Adipose tissue (tissue), 3 donors: ENCODE measurements around the gene AK3. TPM values are rescaled to one million over a fixed set of nuclear protein-coding genes. Genes with fewer than 3 reads are reported as not detected.
"Not testable (repeated sequence)": the region's sequence is repeated elsewhere in the genome, so short reads cannot be mapped to it uniquely, and the experiment has no call there.

ENCODE experiments used
- H3K27ac ChIP-seq: one replicate; pipeline ENCODE4 v1.5.1; 2013; ENCODE audit warnings: low read depth, low read length
- WGBS, 3 donors: extraction: QIAGEN DNeasy Blood & Tissue Kit; methylation state at CpG; one replicate each; pipeline ENCODE4 v1.1.7; 2013; 5-methylcytosine and 5-hydroxymethylcytosine counted together
- polyA plus RNA-seq, 3 donors: library from polyadenylated mRNA; stranded (reverse); fragments of 200-250 nt; gene quantifications; one replicate each; pipeline ENCODE4 v1.2.3, GENCODE V29; 2013
- donor health status: healthy with polysubstance abuse.
- donor health status: Bipolar disorder and iron deficiency.
- donor health status: healthy.

AK3 gene
- polyA plus RNA-seq, 3 donors: 18.0 to 56.5 (median 49.0) TPM

GRCh38 chr9:4755026-4755609 is 14.1 kb upstream of the AK3 start:
- 66 to 67% (median 67%) methylated on average over 5 of the region's 5 CpGs for WGBS, 3 donors
- H3K27ac ChIP-seq: no peak overlapping the region

GRCh38 chr9:4754530-4754929 is 13.5 kb upstream of the AK3 start:
- not testable (repeated sequence) for H3K27ac ChIP-seq

- no peak overlapping the region for H3K27ac ChIP-seq
- 39 to 43% (median 40%) methylated on average over 8 of the region's 8 CpGs for WGBS, 3 donors
Measured at GRCh38 chr9:4750023-4750673, 9.1 kb upstream of the AK3 start.

- WGBS, 3 donors: 89 to 95% (median 93%) methylated on average over 5 of the region's 5 CpGs
- H3K27ac ChIP-seq: no peak overlapping the region
Measured at GRCh38 chr9:4748612-4749011, 7.6 kb upstream of the AK3 start.

GRCh38 chr9:4746278-4747030 is 5.5 kb upstream of the AK3 start:
- no peak overlapping the region for H3K27ac ChIP-seq
- WGBS, 3 donors: 76 to 87% (median 86%) methylated on average over 2 of the region's 2 CpGs

GRCh38 chr9:4743131-4743875 is 2.3 kb upstream of the AK3 start:
- H3K27ac ChIP-seq: no peak overlapping the region
- WGBS, 3 donors: 62 to 78% (median 75%) methylated on average over 5 of the region's 5 CpGs

GRCh38 chr9:4742246-4742645 is 1.2 kb upstream of the AK3 start:
- WGBS, 3 donors: 51 to 61% (median 58%) methylated on average over 3 of the region's 3 CpGs
- H3K27ac ChIP-seq: no peak overlapping the region

GRCh38 chr9:4741365-4742089 is 525 bp upstream of the AK3 start:
- no peak overlapping the region for H3K27ac ChIP-seq
- 1 to 2% (median 1%) methylated on average over 51 to 54 of the region's 54 CpGs for WGBS, 3 donors

- WGBS, 3 donors: 0 to 1% (median 0%) methylated on average over 4 of the region's 4 CpGs
- no peak overlapping the region for H3K27ac ChIP-seq
Measured at GRCh38 chr9:4740388-4740637, 689 bp downstream of the AK3 start.

- H3K27ac ChIP-seq: no peak overlapping the region
- 18 to 40% (median 38%) methylated on average over 26 of the region's 26 CpGs for WGBS, 3 donors
Measured at GRCh38 chr9:4739587-4740387, 1.2 kb downstream of the AK3 start.

GRCh38 chr9:4738866-4739586 is 2.0 kb downstream of the AK3 start:
- WGBS, 3 donors: 83 to 90% (median 88%) methylated on average over 19 of the region's 19 CpGs

GRCh38 chr9:4734150-4734549 is 6.9 kb downstream of the AK3 start:
- H3K27ac ChIP-seq: no peak overlapping the region
- 94 to 98% (median 97%) methylated on average over 2 of the region's 2 CpGs for WGBS, 3 donors

More at GRCh38 chr9:4738866-4739586, 2.0 kb downstream of the AK3 start:
- no peak overlapping the region for H3K27ac ChIP-seq

GRCh38 chr9:4732890-4733289 is 8.1 kb downstream of the AK3 start:
- H3K27ac ChIP-seq: no peak overlapping the region
- 96 to 100% (median 98%) methylated on average over 1 of the region's 1 CpG for WGBS, 3 donors

- H3K27ac ChIP-seq: no peak overlapping the region
- WGBS, 3 donors: 50 to 67% (median 59%) methylated on average over 1 of the region's 1 CpG
Measured at GRCh38 chr9:4727593-4727992, 13.4 kb downstream of the AK3 start.

- WGBS, 3 donors: 83 to 89% (median 84%) methylated on average over 7 of the region's 7 CpGs
- H3K27ac ChIP-seq: no peak overlapping the region
Measured at GRCh38 chr9:4725706-4726442, 15.1 kb downstream of the AK3 start.

GRCh38 chr9:4721736-4722135 is 19.3 kb downstream of the AK3 start:
- WGBS, 3 donors: 68 to 98% (median 97%) methylated on average over 4 of the region's 4 CpGs
- no peak overlapping the region for H3K27ac ChIP-seq

- H3K27ac ChIP-seq: no peak overlapping the region
- WGBS, 3 donors: 85 to 95% (median 93%) methylated on average over 6 of the region's 6 CpGs
Measured at GRCh38 chr9:4718911-4719310, 22.1 kb downstream of the AK3 start.
